GM21447 (cell line): ENCODE data around the gene SRPX2.
"Not testable (repeated sequence)": the region's sequence is repeated elsewhere in the genome, so short reads cannot be mapped to it uniquely, and the experiment has no call there.

Source experiments
- ATAC-seq: cut with Tn5 transposase; IDR thresholded peaks from one replicate; pipeline ENCODE4 v1.9.1; 2021; ENCODE audit not compliant: unreplicated experiment

Gene SRPX2

GRCh38 chrX:100695991-100696390 is 52.0 kb downstream of the SRPX2 start:
- ATAC-seq = no peak

DNA sequence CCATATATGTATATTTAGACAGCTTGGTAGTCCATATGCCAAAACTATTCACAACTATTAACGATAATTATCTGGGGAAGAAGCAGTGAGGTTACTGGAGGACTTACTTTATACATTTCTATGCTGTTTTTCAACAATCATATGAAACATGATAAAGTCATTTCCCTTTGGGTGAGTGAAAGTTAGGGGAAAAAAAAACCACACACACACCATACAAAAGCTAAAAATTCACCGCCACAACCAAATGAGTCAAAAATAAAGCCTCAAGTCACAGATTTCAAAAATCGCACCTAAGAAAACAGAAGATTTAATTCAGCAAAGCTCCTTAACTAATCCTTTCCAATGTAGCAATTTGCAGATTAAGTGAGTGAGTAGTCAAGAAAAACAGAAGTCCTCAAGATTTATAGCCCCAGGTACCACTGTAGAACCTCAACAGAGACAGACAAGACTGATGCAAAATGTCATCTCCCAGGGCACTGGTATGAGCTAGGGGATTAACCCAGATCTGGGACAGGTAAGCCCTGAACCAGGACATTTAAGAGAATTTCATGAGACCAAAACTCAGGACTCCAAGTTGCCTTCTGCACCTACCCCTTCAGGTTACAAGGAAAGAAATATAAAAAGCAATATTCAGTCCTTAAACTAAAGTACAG is 52.8 kb downstream of the SRPX2 start:
- no peak for ATAC-seq

DNA sequence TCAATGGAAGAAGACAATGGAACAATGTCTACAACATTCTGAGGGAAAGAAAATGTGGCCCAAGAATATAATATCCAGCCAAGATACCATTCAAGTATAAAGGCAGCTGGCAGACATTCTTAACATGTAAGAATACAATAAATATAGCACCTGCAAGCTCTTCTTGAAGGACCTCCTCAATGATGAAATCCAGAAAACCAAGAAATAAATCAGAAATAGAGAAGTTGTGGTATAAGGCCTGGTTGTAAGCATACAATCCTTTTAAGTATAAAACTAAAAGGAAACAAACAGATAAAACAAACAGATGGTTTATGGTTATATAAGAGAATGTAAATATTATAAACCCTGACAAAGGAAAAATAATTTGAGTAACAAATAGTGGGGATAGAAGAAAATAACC is 54.6 kb downstream of the SRPX2 start:
- no peak for ATAC-seq

- no peak for ATAC-seq
Measured at GRCh38 chrX:100700809-100701208, 56.8 kb downstream of the SRPX2 start.

- ATAC-seq = no peak
Measured at GRCh38 chrX:100704581-100705203, 60.7 kb downstream of the SRPX2 start.

DNA sequence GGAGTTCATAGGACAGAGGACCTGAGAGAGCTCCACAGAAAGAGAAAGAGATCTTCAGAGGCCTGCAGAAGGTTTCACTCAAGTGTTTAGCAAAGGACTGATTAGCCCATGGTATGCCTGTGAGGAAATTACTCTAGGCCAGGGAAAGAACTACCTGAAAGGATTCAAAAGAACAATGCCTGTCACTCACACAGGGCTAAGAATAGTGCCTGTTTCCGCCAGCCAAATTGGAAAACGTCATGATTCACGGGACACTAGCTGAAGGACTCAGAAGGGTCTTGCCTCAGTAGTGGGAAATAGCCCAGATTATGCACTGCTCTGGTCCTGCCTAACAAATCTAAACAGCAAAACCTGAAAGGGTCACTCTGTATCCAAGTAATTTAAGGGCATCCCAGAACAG is 66.8 kb downstream of the SRPX2 start:
- no peak for ATAC-seq

GRCh38 chrX:100717363-100717762 is 73.4 kb downstream of the SRPX2 start:
- ATAC-seq = no peak

- ATAC-seq = no peak
Measured at GRCh38 chrX:100719139-100719538, 75.1 kb downstream of the SRPX2 start.

- ATAC-seq = no peak
Measured at GRCh38 chrX:100720301-100720700, 76.3 kb downstream of the SRPX2 start.

DNA sequence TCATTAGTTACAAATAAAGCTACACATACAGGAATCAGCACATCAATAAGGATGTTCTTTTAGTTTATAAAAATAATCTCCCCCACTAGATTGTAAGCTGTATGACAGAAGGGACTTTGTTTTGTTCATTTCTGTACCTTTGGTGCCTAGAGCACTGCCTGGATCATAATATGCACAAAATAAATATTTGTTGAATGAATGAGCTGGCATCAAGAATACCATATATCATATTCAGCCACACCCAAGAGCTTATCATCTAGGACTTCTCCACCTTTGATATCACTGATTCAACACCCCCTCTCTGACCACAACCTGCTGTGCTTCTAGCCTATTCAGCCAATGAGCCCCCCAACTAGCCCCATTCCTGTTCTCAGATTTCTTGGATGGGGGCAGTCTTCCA is 77.3 kb downstream of the SRPX2 start:
- no peak for ATAC-seq

DNA sequence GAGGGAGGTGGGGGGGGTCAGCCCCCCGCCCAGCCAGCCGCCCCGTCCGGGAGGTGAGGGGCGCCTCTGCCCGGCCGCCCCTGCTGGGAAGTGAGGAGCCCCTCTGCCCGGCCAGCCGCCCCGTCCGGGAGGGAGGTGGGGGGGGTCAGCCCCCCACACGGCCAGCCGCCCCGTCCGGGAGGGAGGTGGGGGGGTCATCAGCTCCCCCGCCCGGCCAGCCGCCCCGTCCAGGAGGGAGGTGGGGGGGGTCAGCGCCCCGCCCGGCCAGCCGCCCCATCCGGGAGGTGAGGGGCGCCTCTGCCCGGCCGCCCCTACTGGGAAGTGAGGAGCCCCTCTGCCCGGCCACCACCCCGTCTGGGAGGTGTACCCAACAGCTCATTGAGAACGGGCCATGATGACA is 80.0 kb downstream of the SRPX2 start:
- ATAC-seq = not testable (repeated sequence)
